ENCODE data around the gene ARMH1.

Gene ARMH1

GRCh38 chr1:44688760-44689446 is 14.4 kb downstream of the ARMH1 start:
- H2AFZ ChIP-seq (ENCODE audit: low read length): no peak overlapping the region
- H3K27me3 ChIP-seq (ENCODE audit: insufficient read depth, low read length, poor library complexity, severe bottlenecking): no peaks in the 10 kb centered on the region
- no peaks in the 10 kb centered on the region for H3K9me2 ChIP-seq (replicated peaks; ENCODE audit: low read depth, low read length)
- H3F3A ChIP-seq (ENCODE audit: low read depth): no peaks in the 10 kb centered on the region
- H3K9ac ChIP-seq (ENCODE audit: low read depth, low read length, poor library complexity, severe bottlenecking): no peak overlapping the region
- no peaks in the 10 kb centered on the region for H4K20me1 ChIP-seq (ENCODE audit: insufficient read depth, low read length, poor library complexity, severe bottlenecking)
- no peak overlapping the region for H3K4me2 ChIP-seq (ENCODE audit: low read depth, low read length, poor library complexity, severe bottlenecking)
- no peaks in the 10 kb centered on the region for H3K36me3 ChIP-seq (ENCODE audit: insufficient read depth, low read length)
- no peak overlapping the region for H3K4me3 ChIP-seq (ENCODE audit: low read length, poor library complexity, severe bottlenecking)
- no peak for TF ChIP-seq EZH2phosphoT487 (IDR thresholded peaks at IDR 0.05; ENCODE audit: borderline replicate concordance)
- TF ChIP-seq CTCF (conservative IDR thresholded peaks at IDR 0.05; ENCODE audit: low read length): no peak
- no peaks in the 10 kb centered on the region for H3K79me2 ChIP-seq (ENCODE audit: insufficient read depth, low read length)
- no peaks in the 10 kb centered on the region for H3K9me3 ChIP-seq (ENCODE audit: insufficient read depth, low read depth, low read length)
- peaks cover 12% of the 10 kb centered on the region for H3K4me1 ChIP-seq (ENCODE audit: insufficient read depth, low read length, poor library complexity, severe bottlenecking)

- Histone ChIP-seq H3K4me3 (ENCODE audit: low read length, poor library complexity, severe bottlenecking) (no peak overlapping the region), H3K27me3 (ENCODE audit: insufficient read depth, low read length, poor library complexity, severe bottlenecking) (no peaks in the 10 kb centered on the region), H3K9me3 (ENCODE audit: insufficient read depth, low read depth, low read length) (no peaks in the 10 kb centered on the region), H2AFZ (ENCODE audit: low read length) (no peak overlapping the region), H3K9me2 (replicated peaks; ENCODE audit: low read depth, low read length) (no peaks in the 10 kb centered on the region), H3K79me2 (ENCODE audit: insufficient read depth, low read length) (no peaks in the 10 kb centered on the region), H3F3A (ENCODE audit: low read depth) (no peaks in the 10 kb centered on the region), H3K36me3 (ENCODE audit: insufficient read depth, low read length) (no peaks in the 10 kb centered on the region), H3K4me2 (ENCODE audit: low read depth, low read length, poor library complexity, severe bottlenecking) (no peak overlapping the region), H4K20me1 (ENCODE audit: insufficient read depth, low read length, poor library complexity, severe bottlenecking) (no peaks in the 10 kb centered on the region), H3K4me1 (ENCODE audit: insufficient read depth, low read length, poor library complexity, severe bottlenecking) (peaks cover 7% of the 10 kb centered on the region), H3K9ac (ENCODE audit: low read depth, low read length, poor library complexity, severe bottlenecking) (no peak overlapping the region)
- TF ChIP-seq EZH2phosphoT487 (IDR thresholded peaks at IDR 0.05; ENCODE audit: borderline replicate concordance): no peak
- TF ChIP-seq CTCF (conservative IDR thresholded peaks at IDR 0.05; ENCODE audit: low read length): no peak
Measured at GRCh38 chr1:44689447-44689765, 14.9 kb downstream of the ARMH1 start.

- H3K36me3 ChIP-seq (ENCODE audit: insufficient read depth, low read length): no peaks in the 10 kb centered on the region
- no peak overlapping the region for H3K4me3 ChIP-seq (ENCODE audit: low read length, poor library complexity, severe bottlenecking)
- no peaks in the 10 kb centered on the region for H3K9me3 ChIP-seq (ENCODE audit: insufficient read depth, low read depth, low read length)
- H3K9me2 ChIP-seq (replicated peaks; ENCODE audit: low read depth, low read length): no peaks in the 10 kb centered on the region
- no peak overlapping the region for H2AFZ ChIP-seq (ENCODE audit: low read length)
- H3K79me2 ChIP-seq (ENCODE audit: insufficient read depth, low read length): no peaks in the 10 kb centered on the region
- no peaks in the 10 kb centered on the region for H3F3A ChIP-seq (ENCODE audit: low read depth)
- TF ChIP-seq CTCF (conservative IDR thresholded peaks at IDR 0.05; ENCODE audit: low read length) (no peak), EZH2phosphoT487 (IDR thresholded peaks at IDR 0.05; ENCODE audit: borderline replicate concordance) (no peak)
- no peak overlapping the region for H3K4me2 ChIP-seq (ENCODE audit: low read depth, low read length, poor library complexity, severe bottlenecking)
- no peaks in the 10 kb centered on the region for H4K20me1 ChIP-seq (ENCODE audit: insufficient read depth, low read length, poor library complexity, severe bottlenecking)
- H3K4me1 ChIP-seq (ENCODE audit: insufficient read depth, low read length, poor library complexity, severe bottlenecking): peaks cover 6% of the 10 kb centered on the region
- H3K27me3 ChIP-seq (ENCODE audit: insufficient read depth, low read length, poor library complexity, severe bottlenecking): no peaks in the 10 kb centered on the region
- H3K9ac ChIP-seq (ENCODE audit: low read depth, low read length, poor library complexity, severe bottlenecking): no peak overlapping the region
Measured at GRCh38 chr1:44693159-44693558, 18.6 kb downstream of the ARMH1 start.
